Fibroblast of peridontal ligament (primary cell): ENCODE results near the gene TSR2.
"Not testable (repeated sequence)": the region's sequence is repeated elsewhere in the genome, so short reads cannot be mapped to it uniquely, and the experiment has no call there.

Experiments used
- DNase-seq: peaks from one replicate; pipeline ENCODE4 v3.0.0-alpha.2; 2010; ENCODE audit errors: extremely low read depth

TSR2 gene

DNA sequence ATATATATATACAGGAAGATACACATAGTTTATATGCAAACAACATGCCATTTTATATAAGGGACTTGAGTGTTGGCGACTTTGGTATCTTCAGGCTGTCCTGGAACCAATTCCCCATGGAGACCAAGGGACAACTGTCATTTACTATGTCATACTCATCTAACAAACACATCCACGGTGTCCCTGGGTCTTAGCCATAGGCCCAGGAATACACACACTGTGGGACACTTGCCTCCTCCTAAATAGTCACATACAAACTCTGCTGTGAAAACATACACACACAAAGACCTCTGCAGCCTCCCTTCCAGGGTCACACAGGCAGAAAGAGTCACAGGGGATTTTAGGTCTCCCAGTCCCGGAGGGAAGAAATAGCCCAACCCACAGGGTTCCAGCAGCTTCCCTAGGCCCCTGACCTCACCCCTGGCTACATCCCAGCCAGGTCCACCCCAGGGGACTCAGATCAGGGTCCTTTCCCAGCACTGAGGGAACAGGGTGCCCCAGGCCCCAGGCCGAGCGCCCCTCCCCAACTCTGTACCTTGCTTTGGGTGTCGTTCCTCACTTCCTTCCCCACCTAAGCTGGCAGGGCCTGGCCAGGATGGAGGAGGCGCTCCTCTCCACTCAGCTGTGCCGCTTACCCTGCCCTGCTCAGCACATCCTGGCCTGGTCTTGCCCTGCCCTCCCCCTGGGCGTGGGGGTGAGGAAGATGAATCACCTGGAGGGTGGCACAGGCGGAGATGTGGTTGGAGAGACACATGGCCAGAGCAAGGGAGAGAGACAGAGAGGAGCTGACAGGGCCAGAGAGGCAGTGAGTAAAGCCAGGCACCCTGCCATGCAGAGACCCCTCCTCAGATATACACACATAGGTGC lies 34.0 kb downstream of the TSR2 start:
- DNase-seq = no peak

DNA sequence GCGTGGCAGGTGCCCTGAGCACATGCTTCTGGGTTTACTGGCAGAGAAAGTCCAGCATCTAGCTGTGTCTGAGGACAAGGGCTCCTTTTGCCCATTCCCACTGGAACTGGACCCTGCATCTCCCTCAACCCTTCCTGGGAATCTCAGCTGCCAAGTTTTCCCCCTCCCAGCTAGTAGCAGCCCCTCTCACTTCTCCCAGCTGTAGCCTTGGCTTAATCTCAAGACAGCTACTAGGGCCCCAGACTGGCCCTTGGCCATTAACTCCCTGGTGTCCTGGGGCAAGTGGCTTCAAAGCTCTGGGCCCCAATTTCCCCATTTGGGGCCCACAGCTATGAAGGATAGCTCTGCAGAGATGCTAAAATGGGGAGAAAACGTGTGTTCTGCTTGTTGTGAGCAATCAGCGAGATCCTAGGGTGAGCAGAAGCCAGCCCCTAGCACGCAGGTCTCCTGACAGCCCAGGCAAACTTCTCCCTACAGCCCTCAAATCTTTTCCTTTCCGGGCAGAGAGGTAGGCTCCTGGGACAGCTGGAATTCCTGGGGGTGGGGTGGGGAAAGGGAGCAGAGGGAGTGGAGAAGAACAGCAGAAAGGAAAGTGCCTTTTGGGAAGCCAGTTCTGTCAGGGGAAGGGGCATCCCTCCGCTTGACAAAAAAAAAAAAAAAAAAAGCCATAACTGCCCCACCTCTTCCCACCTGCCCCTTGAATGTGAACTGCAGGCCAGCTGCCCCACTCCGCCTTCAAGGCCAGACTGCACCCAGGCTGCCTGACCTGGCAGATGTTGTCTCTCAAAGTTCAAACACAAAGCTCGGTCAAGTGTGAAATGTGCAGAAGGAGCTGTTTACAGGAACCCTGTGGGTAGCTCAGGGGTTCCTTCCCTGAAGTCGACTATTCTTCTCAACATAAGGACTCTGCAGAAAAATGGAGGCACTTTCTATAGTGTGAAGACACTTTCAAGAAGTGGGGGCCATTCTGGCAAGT lies 39.2 kb downstream of the TSR2 start:
- DNase-seq = no peak

DNA sequence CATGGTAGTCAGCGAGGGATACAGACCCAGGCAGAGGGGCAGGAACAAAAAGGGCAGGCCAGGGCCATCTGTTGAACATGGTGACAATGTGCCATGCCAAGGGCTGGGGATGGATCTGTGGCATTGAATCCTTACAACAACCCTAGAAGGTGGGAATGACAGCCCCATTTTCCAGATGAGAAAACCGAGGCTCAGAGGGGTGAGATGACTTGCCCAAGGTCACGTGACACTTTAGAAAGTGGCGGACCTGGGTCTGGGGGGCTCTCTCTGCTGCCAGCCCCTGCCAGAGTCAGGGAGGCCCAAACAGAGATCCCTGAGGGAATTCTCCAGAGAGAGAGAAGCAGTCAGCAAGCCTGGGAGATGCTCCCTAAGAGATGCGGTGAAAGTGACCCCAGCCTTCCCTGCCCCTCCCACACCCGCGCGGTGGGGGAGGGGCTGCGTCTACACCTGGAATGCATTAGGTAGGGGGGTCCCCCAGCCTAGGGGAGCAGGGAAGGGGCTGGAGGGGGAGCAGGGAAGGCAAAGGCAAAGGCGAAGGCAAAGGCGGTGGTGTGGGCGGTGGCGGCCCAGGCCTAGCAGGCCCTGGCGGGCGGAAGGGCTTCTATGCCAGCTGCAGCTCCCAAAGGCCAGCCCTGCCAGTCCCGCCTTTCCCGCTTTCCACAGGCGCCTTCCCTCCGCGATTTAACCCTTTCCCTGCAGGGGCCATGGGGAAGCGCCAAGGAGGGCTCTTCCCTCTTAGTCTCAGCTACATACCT lies 42.8 kb downstream of the TSR2 start:
- peak; percentile 21 for DNase-seq

DNA sequence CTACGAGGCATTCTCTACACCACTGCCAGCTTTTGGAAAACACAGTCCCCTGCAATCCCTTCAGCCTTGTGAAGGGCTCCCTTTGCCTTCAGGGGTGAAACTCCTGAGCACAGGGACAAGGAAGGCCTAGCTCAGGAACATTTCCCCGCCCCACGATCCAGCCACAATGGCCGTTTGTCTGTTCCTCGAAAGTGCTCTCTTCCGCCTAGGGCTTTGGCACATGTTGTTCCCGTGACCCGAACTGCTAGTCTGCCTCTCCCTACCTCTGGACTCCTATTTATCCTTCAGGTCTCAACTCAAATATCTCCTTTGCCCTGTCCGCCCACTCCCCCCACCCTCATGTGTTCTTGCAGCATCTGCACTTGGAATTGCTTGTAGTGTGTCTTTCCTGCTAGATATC lies 43.7 kb downstream of the TSR2 start:
- no peak for DNase-seq

DNA sequence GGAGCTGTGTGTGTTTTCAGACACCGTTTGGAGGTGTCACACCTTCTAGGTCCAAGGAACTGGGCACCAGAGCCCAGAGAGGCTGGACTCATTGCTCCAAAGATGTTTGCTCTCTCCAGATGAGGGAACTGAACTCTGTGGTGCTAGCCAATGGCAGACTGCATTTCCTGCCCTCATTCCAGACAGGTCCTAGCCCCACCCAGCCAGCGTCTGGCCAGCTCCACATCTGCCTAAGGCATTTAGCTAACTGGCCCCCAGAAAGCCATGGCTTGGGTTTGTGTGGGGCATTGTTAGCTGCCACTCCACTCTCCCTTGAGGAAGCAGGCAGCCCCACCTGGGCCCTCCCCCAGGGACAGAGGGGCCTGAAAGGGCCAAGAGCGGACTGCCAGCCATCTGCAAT lies 44.5 kb downstream of the TSR2 start:
- no peak for DNase-seq

DNA sequence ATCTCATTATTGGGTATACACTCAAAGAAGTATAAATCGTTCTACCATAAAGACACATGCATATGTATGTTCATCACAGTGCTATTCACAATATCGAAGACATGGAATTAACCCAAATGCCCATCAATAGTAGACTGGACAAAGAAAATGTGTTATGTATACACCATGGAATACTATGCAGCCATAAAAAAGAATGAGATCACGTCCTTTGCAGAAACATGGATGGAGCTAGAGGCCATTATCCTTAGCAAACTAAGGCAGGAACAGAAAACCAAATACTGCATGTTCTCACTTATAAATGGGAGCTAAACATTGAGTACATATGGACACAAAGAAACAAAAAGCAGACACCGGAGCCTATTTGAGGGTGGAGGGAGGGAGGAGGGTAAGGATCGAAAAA lies 49.6 kb downstream of the TSR2 start:
- DNase-seq = not testable (repeated sequence)

DNA sequence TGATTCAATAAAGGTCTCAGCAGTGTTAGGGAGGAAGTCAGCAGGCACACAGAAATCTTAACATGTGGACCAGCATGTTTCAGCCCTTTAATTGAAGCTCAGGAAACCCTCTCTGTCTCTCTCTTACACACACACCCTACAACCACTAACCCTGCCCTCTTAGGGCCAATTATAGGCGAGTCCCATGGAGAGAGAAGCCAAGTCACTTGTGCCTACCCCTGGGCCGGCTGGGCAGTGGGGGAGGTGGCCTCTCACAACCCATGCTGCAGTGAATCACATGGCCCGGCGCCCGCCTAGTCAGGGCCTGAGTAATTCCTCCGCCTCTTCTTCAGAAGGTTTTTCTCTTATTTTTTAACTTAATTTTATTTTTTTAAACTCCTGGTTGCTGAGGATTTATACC lies 52.1 kb downstream of the TSR2 start:
- DNase-seq = peak; percentile 58

DNA sequence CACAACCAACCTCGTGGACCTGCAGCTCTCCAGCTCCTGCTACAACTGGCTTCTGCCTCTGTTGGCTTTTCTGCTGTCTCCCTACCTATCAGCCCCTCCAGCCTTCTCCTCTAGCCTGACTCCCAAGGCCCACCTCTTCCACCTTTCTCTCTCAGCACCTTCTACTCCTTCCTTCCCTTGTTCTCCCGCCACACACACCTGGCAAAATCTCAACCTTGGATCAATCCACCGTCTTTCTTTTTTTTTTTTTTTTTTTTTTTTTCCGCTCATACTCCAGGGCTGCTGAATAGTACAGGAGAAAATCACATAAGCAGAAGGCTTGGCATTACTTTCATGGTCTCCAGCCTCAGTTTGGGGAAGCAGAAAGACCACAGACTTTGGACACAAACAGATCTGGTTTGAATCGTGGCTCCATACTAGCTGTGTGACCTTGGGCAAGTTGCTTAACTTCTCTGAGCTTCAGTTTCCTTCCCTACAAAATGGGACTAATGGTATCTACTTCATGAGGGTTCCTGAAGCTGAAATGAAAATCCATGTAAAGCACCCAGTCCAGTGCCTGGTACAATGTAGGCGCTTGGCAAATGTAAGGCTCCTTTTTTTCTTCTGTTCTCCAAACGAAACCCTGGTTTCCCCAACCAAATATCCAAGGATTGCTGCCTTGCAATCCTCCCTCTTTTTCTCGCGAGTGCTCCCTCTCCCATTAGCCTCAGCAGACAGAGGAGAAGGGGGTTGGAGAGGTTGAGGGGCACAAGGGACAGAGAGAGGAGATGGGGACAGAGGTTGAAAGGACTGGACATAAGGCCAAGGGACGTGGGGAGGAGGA lies 54.2 kb downstream of the TSR2 start:
- DNase-seq = no peak
